Mucosa of rectum (tissue), 2 donors: ENCODE measurements around the gene ZNF316.

Experiments
- H3K27ac ChIP-seq, 2 donors: one replicate each; pipeline ENCODE4 v1.7.0; 2013; ENCODE audit warnings: inconsistent platforms in 2 of 2, low read depth in 2 of 2, low read length in 2 of 2
- H3K27me3 ChIP-seq, 2 donors: one replicate each; pipeline ENCODE4 v1.7.0; 2013; ENCODE audit warnings: low read length in 2 of 2; ENCODE audit not compliant: control insufficient read depth in 2 of 2, insufficient read depth in 2 of 2
- H3K36me3 ChIP-seq, 2 donors: one replicate each; pipeline ENCODE4 v1.7.0; 2013; ENCODE audit warnings: low read length in 2 of 2; ENCODE audit not compliant: control insufficient read depth in 2 of 2, insufficient read depth in 2 of 2
- H3K4me1 ChIP-seq, 2 donors: one replicate each; pipeline ENCODE4 v1.7.0; 2013; ENCODE audit warnings: low read length in 2 of 2, mild to moderate bottlenecking in 1 of 2; ENCODE audit not compliant: control insufficient read depth in 2 of 2, insufficient read depth in 2 of 2
- H3K4me3 ChIP-seq, 2 donors: one replicate each; pipeline ENCODE4 v1.7.0; 2013; ENCODE audit warnings: low read length in 2 of 2
- H3K9ac ChIP-seq, 2 donors: one replicate each; pipeline ENCODE4 v1.7.0; 2013; ENCODE audit warnings: low read length in 2 of 2, low read depth in 1 of 2, mild to moderate bottlenecking in 1 of 2
- H3K9me3 ChIP-seq, 2 donors: one replicate each; pipeline ENCODE4 v1.7.0; 2013; ENCODE audit warnings: low read length in 2 of 2; ENCODE audit not compliant: control insufficient read depth in 2 of 2
- donor health status: healthy.
- donor health status: Normal muscosa, but diverticular disease.

ZNF316 gene

DNA sequence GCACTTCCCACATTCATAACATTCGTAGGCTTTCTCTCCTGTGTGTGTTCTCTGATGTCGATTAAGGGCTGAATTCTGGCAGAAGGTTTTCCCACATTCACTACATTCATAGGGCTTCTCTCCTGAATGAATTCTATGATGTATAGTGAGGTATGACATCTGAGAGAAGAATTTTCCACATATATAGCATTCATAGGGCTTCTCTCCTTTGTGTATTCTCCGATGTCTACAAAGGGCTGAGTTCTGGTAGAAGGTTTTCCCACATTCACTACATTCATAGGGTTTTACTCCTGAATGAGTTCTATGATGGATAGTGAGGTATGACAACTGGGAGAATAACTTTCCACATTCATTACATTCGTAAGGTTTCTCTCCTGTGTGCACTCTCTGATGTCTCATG lies 54.0 kb downstream of the ZNF316 start:
- H3K27me3 ChIP-seq: no peaks in the 10 kb centered on the region
- H3K9me3 ChIP-seq: peaks cover 82 to 86% of the 10 kb centered on the region in 2 donors
- H3K4me3 ChIP-seq: peak overlapping the region; percentile 34 to 45
- H3K36me3 ChIP-seq: peaks cover 79 to 88% of the 10 kb centered on the region in 2 donors
- H3K4me1 ChIP-seq: no peaks in the 10 kb centered on the region
- no peak overlapping the region for H3K27ac ChIP-seq
- H3K9ac ChIP-seq: no peak overlapping the region

DNA sequence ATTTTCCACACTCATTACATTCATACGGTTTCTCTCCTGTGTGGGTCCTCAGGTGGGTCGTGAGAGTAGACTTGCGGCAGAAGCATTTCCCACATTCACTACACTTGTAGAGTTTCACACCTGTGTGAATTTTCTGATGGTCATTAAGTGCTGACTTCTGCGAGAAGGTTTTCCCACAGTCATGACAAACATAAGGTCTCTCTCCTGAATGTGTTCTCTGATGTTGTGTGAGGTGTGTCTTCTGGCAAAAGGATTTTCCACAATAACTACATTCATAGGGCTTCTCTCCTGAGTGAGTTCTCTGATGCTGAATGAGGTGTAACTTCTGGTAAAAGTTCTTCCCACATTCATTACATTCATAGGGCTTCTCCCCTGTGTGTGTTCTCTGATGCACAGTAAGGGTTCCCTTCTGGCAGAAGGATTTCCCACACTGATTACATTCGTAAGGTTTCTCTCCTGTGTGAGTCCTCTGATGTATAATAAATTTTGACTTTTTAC lies 54.5 kb downstream of the ZNF316 start:
- no peaks in the 10 kb centered on the region for H3K27me3 ChIP-seq
- H3K4me3 ChIP-seq: peak overlapping the region; percentile 20 to 34
- peaks cover 84 to 88% of the 10 kb centered on the region in 2 donors for H3K9me3 ChIP-seq

DNA sequence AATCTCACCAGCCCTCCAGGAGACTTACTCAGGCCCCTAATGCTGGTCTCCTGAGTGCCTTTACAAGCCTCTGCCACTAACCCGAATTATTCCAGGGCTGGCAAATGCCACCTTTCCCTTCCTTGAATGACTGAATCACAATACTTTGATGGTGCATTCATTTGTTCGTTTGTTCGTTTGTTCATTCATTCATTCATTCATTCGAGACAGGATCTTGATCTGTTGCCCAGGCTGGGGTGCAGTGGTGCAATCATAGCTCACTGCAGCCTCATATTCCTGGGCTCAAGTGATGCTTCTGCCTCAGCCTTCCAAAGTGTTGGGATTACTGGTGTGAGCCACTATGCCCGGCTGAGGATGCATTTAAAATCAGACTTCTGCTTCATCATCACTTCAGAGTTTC lies 63.7 kb downstream of the ZNF316 start:
- no peak overlapping the region for H3K9ac ChIP-seq
- H3K9me3 ChIP-seq: peaks cover 35 to 44% of the 10 kb centered on the region in 2 donors
- no peak overlapping the region for H3K4me3 ChIP-seq
- H3K36me3 ChIP-seq: peaks cover 70 to 78% of the 10 kb centered on the region in 2 donors
- no peaks in the 10 kb centered on the region for H3K27me3 ChIP-seq
- H3K4me1 ChIP-seq: peaks cover 0 to 3% of the 10 kb centered on the region in 2 donors
- H3K27ac ChIP-seq: no peak overlapping the region

More for the DNA sequence above, 54.5 kb downstream of the ZNF316 start:
- peaks cover 84 to 93% of the 10 kb centered on the region in 2 donors for H3K36me3 ChIP-seq
- no peak overlapping the region for H3K9ac ChIP-seq
- no peaks in the 10 kb centered on the region for H3K4me1 ChIP-seq
- H3K27ac ChIP-seq: no peak overlapping the region

GRCh38 chr7:6701860-6702259 lies 64.7 kb downstream of the ZNF316 start:
- Histone ChIP-seq H3K9ac (no peak overlapping the region), H3K4me3 (no peak overlapping the region), H3K9me3 (peaks cover 28 to 34% of the 10 kb centered on the region in 2 donors), H3K27me3 (no peaks in the 10 kb centered on the region), H3K27ac (no peak overlapping the region), H3K36me3 (peaks cover 59 to 67% of the 10 kb centered on the region in 2 donors), H3K4me1 (peaks cover 0 to 3% of the 10 kb centered on the region in 2 donors)
